Adipose tissue (tissue), 3 donors: ENCODE data around the gene PIGW. TPM values are rescaled to one million over a fixed set of nuclear protein-coding genes. Genes with fewer than 3 reads are reported as not detected.

ENCODE experiments used
- polyA plus RNA-seq, 3 donors: library from polyadenylated mRNA; stranded (reverse); fragments of 200-250 nt; gene quantifications; one replicate each; pipeline ENCODE4 v1.2.3, GENCODE V29; 2013
- donor health status: healthy with polysubstance abuse.
- donor health status: Bipolar disorder and iron deficiency.
- donor health status: healthy.

PIGW gene
- polyA plus RNA-seq, 3 donors, result 2.5 to 7.6 (median 3.7) TPM

Other genes starting within 250 kb of the PIGW start
- gene TBC1D3G, start 211.1 kb upstream of the PIGW start, polyA plus RNA-seq, result 1 to 10 TPM in 1 of 3 donors, not detected in 2; 6.2 TPM
- gene TBC1D3H, start 146.6 kb upstream of the PIGW start, polyA plus RNA-seq, result not detected
- gene ZNHIT3, start 48.3 kb upstream of the PIGW start, polyA plus RNA-seq, result 10 to 100 TPM; 33.6 to 40.8 (median 38.6) TPM
- 10 to 100 TPM; 16.5 to 18.6 (median 18.5) TPM for gene MYO19, start 119 bp upstream of the PIGW start, polyA plus RNA-seq
- gene GGNBP2, start 9.9 kb downstream of the PIGW start, polyA plus RNA-seq, result 10 to 100 TPM; 34.8 to 57.7 (median 41.9) TPM
- gene DHRS11, start 56.9 kb downstream of the PIGW start, polyA plus RNA-seq, result 10 to 100 TPM; 11.1 to 22.8 (median 11.8) TPM
- 1 to 10 TPM; 3.3 to 6.0 (median 5.4) TPM for gene MRM1, start 66.6 kb downstream of the PIGW start, polyA plus RNA-seq